ENCODE data around the gene UTP20. TPM values are rescaled to one million over a fixed set of nuclear protein-coding genes. Genes with fewer than 3 reads are reported as not detected.

The UTP20 gene
- total RNA-seq, 6 donors from 2014 or later, result 7.1 to 17.0 (median 11.4) TPM

DNA sequence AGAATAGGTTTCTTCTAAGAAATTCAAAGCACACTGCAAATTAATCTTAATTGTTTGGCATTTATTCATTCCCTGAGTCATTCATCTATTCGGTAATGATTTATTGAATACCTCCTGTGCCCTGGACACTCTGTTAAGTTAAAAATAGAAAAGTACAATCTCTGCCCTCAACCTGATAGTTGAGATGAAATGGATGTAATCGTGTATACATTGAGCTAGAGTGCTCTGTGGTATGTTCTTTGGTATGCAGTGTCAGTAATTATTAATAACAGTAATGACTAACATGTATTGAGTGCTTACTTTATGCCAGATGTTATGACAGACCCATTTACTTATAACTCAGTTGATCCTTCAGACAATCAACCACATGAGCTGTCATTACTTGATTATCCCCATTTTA is 47.6 kb downstream of the UTP20 start:
- no peaks in the 10 kb centered on the region for H3K27me3 ChIP-seq
- no peak overlapping the region for H3K27ac ChIP-seq
- DNase-seq (no peak), ATAC-seq (ENCODE audit: low FRiP score in 2 of 2) (no peak)
- no peak overlapping the region for H3K4me3 ChIP-seq
- H3K4me1 ChIP-seq, result no peaks in the 10 kb centered on the region
- H3K36me3 ChIP-seq, result peaks cover 3 to 47% (median 19%) of the 10 kb centered on the region in 4 donors
- H3K9me3 ChIP-seq, result no peaks in the 10 kb centered on the region
- TF ChIP-seq POLR2AphosphoS5 (IDR thresholded peaks at IDR 0.05), result no peak
- TF ChIP-seq POLR2A (IDR thresholded peaks at IDR 0.05), result no peak
- no peak for TF ChIP-seq EP300 (IDR thresholded peaks at IDR 0.05)
- TF ChIP-seq, protein P1, sequence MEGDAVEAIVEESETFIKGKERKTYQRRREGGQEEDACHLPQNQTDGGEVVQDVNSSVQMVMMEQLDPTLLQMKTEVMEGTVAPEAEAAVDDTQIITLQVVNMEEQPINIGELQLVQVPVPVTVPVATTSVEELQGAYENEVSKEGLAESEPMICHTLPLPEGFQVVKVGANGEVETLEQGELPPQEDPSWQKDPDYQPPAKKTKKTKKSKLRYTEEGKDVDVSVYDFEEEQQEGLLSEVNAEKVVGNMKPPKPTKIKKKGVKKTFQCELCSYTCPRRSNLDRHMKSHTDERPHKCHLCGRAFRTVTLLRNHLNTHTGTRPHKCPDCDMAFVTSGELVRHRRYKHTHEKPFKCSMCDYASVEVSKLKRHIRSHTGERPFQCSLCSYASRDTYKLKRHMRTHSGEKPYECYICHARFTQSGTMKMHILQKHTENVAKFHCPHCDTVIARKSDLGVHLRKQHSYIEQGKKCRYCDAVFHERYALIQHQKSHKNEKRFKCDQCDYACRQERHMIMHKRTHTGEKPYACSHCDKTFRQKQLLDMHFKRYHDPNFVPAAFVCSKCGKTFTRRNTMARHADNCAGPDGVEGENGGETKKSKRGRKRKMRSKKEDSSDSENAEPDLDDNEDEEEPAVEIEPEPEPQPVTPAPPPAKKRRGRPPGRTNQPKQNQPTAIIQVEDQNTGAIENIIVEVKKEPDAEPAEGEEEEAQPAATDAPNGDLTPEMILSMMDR (IDR thresholded peaks at IDR 0.05), result no peak
- WGBS, 2 donors, result 92 to 93% methylated on average over 2 of the region's 2 CpGs

DNA sequence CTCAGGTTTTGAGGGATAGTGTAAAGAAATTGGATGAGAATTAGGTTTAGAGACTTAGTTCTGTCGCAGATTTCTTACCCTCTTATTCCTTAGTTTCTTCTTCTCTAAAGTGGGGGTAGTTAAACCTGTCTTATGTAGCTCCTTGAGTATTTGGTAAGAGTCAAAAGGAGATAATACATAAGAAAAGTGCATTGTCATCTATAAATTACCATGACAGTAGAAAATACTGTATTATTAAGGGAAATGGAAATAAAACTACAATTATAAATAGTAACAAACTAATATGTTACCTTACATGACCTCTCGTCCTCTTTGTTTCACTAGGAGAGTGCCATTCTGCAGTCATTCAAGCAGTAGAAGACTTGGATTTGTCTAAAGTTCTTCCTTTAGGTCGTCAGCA is 49.0 kb downstream of the UTP20 start:
- 89 to 92% methylated on average over 3 of the region's 3 CpGs for WGBS, 2 donors

DNA sequence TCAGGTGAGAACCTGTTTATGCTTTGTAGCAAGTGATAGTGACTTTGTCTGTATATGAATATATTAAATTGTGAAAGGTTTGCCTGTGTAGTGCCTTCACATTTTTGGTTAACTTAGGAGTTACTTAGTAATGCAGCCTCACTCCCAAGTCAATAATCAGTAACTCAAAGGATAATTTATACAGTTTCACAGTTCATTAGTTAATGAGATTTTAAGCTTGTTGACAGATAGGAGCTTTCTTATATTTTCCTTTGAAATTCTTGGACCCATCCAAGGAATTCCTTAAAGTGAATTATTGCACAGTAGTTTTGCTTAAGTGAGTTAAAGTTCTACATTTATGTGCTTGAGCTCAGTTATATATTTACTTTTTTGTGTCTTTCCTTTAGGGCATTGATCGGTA is 50.7 kb downstream of the UTP20 start:
- H3K4me3 ChIP-seq, result no peak overlapping the region
- TF ChIP-seq EP300 (IDR thresholded peaks at IDR 0.05) (no peak), POLR2A (IDR thresholded peaks at IDR 0.05) (no peak), POLR2AphosphoS5 (IDR thresholded peaks at IDR 0.05) (no peak)
- TF ChIP-seq, protein P1 (IDR thresholded peaks at IDR 0.05), result no peak
- H3K4me1 ChIP-seq, result no peaks in the 10 kb centered on the region
- no peaks in the 10 kb centered on the region for H3K27me3 ChIP-seq
- 52 to 93% methylated on average over 1 of the region's 1 CpG for WGBS, 2 donors
- DNase-seq (no peak), ATAC-seq (ENCODE audit: low FRiP score in 2 of 2) (no peak)
- H3K27ac ChIP-seq, result no peak overlapping the region
- no peaks in the 10 kb centered on the region for H3K9me3 ChIP-seq
- H3K36me3 ChIP-seq, result peaks cover 0 to 60% (median 24%) of the 10 kb centered on the region in 4 donors

More for the DNA sequence above, 49.0 kb downstream of the UTP20 start:
- Histone ChIP-seq H3K27me3 (no peaks in the 10 kb centered on the region), H3K27ac (no peak overlapping the region), H3K4me3 (no peak overlapping the region), H3K36me3 (peaks cover 3 to 55% (median 19%) of the 10 kb centered on the region in 4 donors), H3K9me3 (no peaks in the 10 kb centered on the region), H3K4me1 (no peaks in the 10 kb centered on the region)
- no peak for DNase-seq
- ATAC-seq (ENCODE audit: low FRiP score in 2 of 2), result no peak
- TF ChIP-seq, protein P1 (IDR thresholded peaks at IDR 0.05), result no peak
- no peak for TF ChIP-seq POLR2A (IDR thresholded peaks at IDR 0.05)
- no peak for TF ChIP-seq POLR2AphosphoS5 (IDR thresholded peaks at IDR 0.05)
- no peak for TF ChIP-seq EP300 (IDR thresholded peaks at IDR 0.05)

DNA sequence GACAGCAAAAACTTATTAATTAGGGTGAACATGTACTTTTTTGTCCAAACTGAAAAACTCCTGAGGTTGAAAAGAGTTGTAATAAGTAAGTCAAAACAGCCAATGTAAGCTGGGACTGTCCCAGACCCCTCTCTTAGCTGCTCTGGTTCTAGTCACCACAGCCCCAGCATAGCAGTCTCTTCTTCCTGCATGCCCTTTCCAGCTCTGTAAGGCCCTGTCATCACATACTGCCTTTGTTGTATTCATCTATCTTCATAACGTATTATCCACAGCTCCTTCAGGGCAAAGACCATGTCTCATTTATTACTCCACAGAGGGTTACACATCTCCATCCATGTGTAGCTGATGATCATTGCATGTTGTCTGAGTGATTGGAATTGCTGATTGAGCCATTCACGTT is 56.5 kb downstream of the UTP20 start:
- no peak for ATAC-seq (ENCODE audit: low FRiP score in 2 of 2)
- no peaks in the 10 kb centered on the region for H3K4me1 ChIP-seq
- H3K9me3 ChIP-seq, result no peaks in the 10 kb centered on the region
- peaks cover 14 to 63% (median 22%) of the 10 kb centered on the region in 4 donors for H3K36me3 ChIP-seq
- TF ChIP-seq POLR2AphosphoS5 (IDR thresholded peaks at IDR 0.05), result no peak
- TF ChIP-seq, protein P1 (IDR thresholded peaks at IDR 0.05), result no peak
- no peak for TF ChIP-seq POLR2A (IDR thresholded peaks at IDR 0.05)
- no peak for TF ChIP-seq EP300 (IDR thresholded peaks at IDR 0.05)
- 94 to 96% methylated on average over 2 of the region's 2 CpGs for WGBS, 2 donors
- H3K4me3 ChIP-seq, result no peak overlapping the region
- H3K27me3 ChIP-seq, result no peaks in the 10 kb centered on the region
- no peak for DNase-seq
- H3K27ac ChIP-seq, result no peak overlapping the region

DNA sequence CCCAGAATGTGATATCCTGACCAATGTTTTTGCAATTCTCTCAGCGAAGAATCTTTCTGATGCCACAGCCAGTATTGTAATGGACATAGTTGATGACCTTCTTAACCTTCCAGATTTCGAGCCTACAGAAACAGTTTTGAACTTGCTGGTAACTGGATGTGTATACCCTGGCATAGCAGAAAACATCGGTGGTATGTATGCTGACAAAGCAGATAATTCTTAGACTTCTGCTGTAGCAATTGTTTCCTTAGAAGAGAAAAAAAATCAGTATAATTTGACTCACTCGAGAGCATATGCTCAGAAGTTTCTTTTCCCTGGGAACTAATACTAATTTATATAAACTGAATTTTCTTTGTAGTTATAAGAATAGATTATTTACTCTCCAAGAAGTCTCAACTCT is 58.2 kb downstream of the UTP20 start:
- H3K27me3 ChIP-seq, result no peaks in the 10 kb centered on the region
- TF ChIP-seq POLR2A (IDR thresholded peaks at IDR 0.05), result no peak
- TF ChIP-seq EP300 (IDR thresholded peaks at IDR 0.05), result no peak
- TF ChIP-seq, protein P1 (IDR thresholded peaks at IDR 0.05), result no peak
- H3K9me3 ChIP-seq, result no peaks in the 10 kb centered on the region
- no peak for ATAC-seq (ENCODE audit: low FRiP score in 2 of 2)
- DNase-seq, result no peak
- peaks cover 15 to 77% (median 31%) of the 10 kb centered on the region in 4 donors for H3K36me3 ChIP-seq
- H3K27ac ChIP-seq, result no peak overlapping the region
- 91 to 94% methylated on average over 4 of the region's 4 CpGs for WGBS, 2 donors
- H3K4me3 ChIP-seq, result no peak overlapping the region
- no peaks in the 10 kb centered on the region for H3K4me1 ChIP-seq
